HG02885 (cell line): Measurements from ENCODE around the gene MT1X.
"Not testable (repeated sequence)": the region's sequence is repeated elsewhere in the genome, so short reads cannot be mapped to it uniquely, and the experiment has no call there.

ENCODE experiments used
- ATAC-seq: cut with Tn5 transposase; IDR thresholded peaks from one replicate; pipeline ENCODE4 v1.9.1; 2021; ENCODE audit warnings: mild to moderate bottlenecking; ENCODE audit not compliant: unreplicated experiment, poor library complexity

Gene MT1X

GRCh38 chr16:56708525-56709442, 26.5 kb downstream of the MT1X start:
- no peak for ATAC-seq

- no peak for ATAC-seq
These were observed 27.3 kb downstream of the MT1X start for GRCh38 chr16:56709443-56710040.

GRCh38 chr16:56710181-56710737, 28.0 kb downstream of the MT1X start:
- ATAC-seq: no peak

- ATAC-seq: no peak
These were observed 29.6 kb downstream of the MT1X start for GRCh38 chr16:56711862-56712261.

- ATAC-seq: no peak
These were observed 31.5 kb downstream of the MT1X start for GRCh38 chr16:56713794-56714193.

- no peak for ATAC-seq
These were observed 32.9 kb downstream of the MT1X start for GRCh38 chr16:56715126-56715525.

GRCh38 chr16:56716761-56717160, 34.5 kb downstream of the MT1X start:
- no peak for ATAC-seq

- ATAC-seq: not testable (repeated sequence)
These were observed 35.3 kb downstream of the MT1X start for GRCh38 chr16:56717532-56717931.

GRCh38 chr16:56722200-56722842, 40.1 kb downstream of the MT1X start:
- no peak for ATAC-seq

GRCh38 chr16:56724191-56724590, 41.9 kb downstream of the MT1X start:
- ATAC-seq: no peak

GRCh38 chr16:56726283-56726682, 44.0 kb downstream of the MT1X start:
- no peak for ATAC-seq

GRCh38 chr16:56726926-56727325, 44.7 kb downstream of the MT1X start:
- no peak for ATAC-seq

GRCh38 chr16:56728027-56728426, 45.8 kb downstream of the MT1X start:
- no peak for ATAC-seq

GRCh38 chr16:56728980-56729734, 46.9 kb downstream of the MT1X start:
- ATAC-seq: no peak

- peak; percentile 88 for ATAC-seq
These were observed 47.7 kb downstream of the MT1X start, which contains the start of gene NUP93 for GRCh38 chr16:56729735-56730662. NUP93 (plus strand) TSS chr16:56730129; CDS start chr16:56748248, 18,119 bp downstream.

GRCh38 chr16:56732366-56732765, 50.1 kb downstream of the MT1X start:
- ATAC-seq: peak; percentile 43

- peak; percentile 36 for ATAC-seq
These were observed 50.6 kb downstream of the MT1X start for GRCh38 chr16:56732832-56733231.
